ENCODE results near the gene TRPM2.

- TF ChIP-seq CTCF (IDR thresholded peaks at IDR 0.05) (no peak), POLR2A (IDR thresholded peaks at IDR 0.05) (no peak)
Measured at GRCh38 chr21:44350773-44351481, 2.5 kb upstream of the TRPM2 start.

All from Peyer's patch (tissue), 4 donors.